NT2/D1 (cell line): Measurements from ENCODE around the gene SLC4A1.

Source experiments
- YY1 ChIP-seq: IDR thresholded peaks from 2 replicates; pipeline ENCODE4 v1.6.1; 2011; ENCODE audit not compliant: insufficient read length, insufficient read depth
- ZNF274 ChIP-seq: IDR thresholded peaks from 2 replicates; pipeline ENCODE4 v1.6.1; 2011; ENCODE audit warnings: mild to moderate bottlenecking, low read depth, low read length

DNA sequence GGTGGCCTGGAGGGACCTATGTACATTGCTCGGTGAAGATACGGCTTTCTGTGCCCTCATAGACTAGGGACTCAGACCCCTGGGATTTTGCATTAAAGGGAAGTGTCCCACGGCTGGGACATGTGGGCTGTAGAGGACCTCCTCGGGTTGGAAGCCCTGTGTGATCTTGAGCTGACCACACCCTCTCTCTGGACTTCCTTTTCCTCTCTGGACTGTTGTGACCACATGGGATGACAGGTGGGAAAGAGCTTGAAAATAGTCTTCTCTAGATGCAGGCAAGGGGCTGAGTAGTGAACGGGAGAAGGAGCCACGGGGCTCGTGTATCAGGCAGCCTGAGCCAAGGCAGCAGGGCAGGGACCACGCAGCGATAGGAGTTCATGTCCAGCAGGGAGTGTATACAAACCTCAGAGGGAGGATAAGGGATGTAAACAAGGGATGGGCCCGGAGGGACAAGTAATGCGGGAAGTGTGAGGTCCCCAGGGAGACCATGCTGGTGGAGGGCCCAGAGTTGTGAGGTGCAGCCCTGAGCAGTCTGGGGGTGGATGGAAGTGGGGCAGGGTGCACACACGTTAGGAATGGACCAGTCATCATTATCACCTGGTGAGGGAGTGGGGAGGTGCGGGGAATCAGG lies 4.5 kb upstream of the SLC4A1 start:
- TF ChIP-seq YY1 = no peak
- no peak for TF ChIP-seq ZNF274
